Psoas muscle (tissue), 8 donors: Measurements from ENCODE around the gene ADPRH. TPM values are rescaled to one million over a fixed set of nuclear protein-coding genes. Genes with fewer than 3 reads are reported as not detected.

Experiments used
- ATAC-seq, 4 donors: fragments of 200-7000 bp; cut with Tn5 transposase; one replicate each; pipeline ENCODE4 v1.9.1; 2020; ENCODE audit warnings: moderate library complexity in 3 of 4, mild to moderate bottlenecking in 2 of 4
- DNase-seq, 2 donors: peaks; one replicate each; pipeline ENCODE4 v3.0.0-alpha.2; 2020
- H3K27ac ChIP-seq: fragments of 200-600 bp; one replicate; pipeline ENCODE4 v1.8.0; 2022
- H3K27me3 ChIP-seq, 3 donors: fragments of 200-600 bp in 1 of 3; one replicate each; pipeline versions ENCODE4 v1.6.1 to v1.8.0; 2013 to 2022; ENCODE audit warnings: low read length in 2 of 3, mild to moderate bottlenecking in 2 of 3, moderate library complexity in 1 of 3; ENCODE audit not compliant: insufficient read depth in 3 of 3
- H3K36me3 ChIP-seq, 2 donors: fragments of 200-600 bp in 1 of 2; one replicate each; pipeline versions ENCODE4 v1.6.1 to v1.8.0; 2013 to 2022; ENCODE audit warnings: low read depth in 1 of 2, mild to moderate bottlenecking in 1 of 2, moderate library complexity in 1 of 2; ENCODE audit not compliant: insufficient read depth in 1 of 2
- H3K4me1 ChIP-seq: fragments of 200-600 bp; one replicate; pipeline ENCODE4 v1.8.0; 2022
- H3K4me3 ChIP-seq: fragments of 200-600 bp; one replicate; pipeline ENCODE4 v1.8.0; 2022; ENCODE audit warnings: mild to moderate bottlenecking
- H3K9me3 ChIP-seq: fragments of 200-600 bp; one replicate; pipeline ENCODE4 v1.8.0; 2022
- CTCF ChIP-seq: fragments of 200-600 bp; IDR thresholded peaks from one replicate; pipeline ENCODE4 v1.8.0; 2022; ENCODE audit warnings: antibody characterized with exemption
- WGBS, 3 donors: extraction: QIAGEN DNeasy Blood & Tissue Kit; methylation state at CpG; one replicate each; pipeline versions ENCODE4 v1.1.6 to v1.1.7; 2013; 5-methylcytosine and 5-hydroxymethylcytosine counted together
- intact Hi-C, 2 donors: fragments of 100-400 bp; cut with DNase I; formaldehyde crosslinking; loops; one replicate each; pipeline versions ENCODE4 v1.11.0 to v1.14.2; 2022
- polyA plus RNA-seq, 3 donors: library from polyadenylated mRNA; stranded (reverse); fragments of 200-250 nt; gene quantifications; one replicate each; pipeline ENCODE4 v1.2.3, GENCODE V29; 2013
- total RNA-seq, 4 donors: library from RNA; stranded (reverse); fragmentation: NEBNext Ultra II Directional in 2 of 4; extraction: Animal tissue kit (Norgen Biotek cat#: 25700) in 2 of 4; gene quantifications; one replicate each; pipeline versions ENCODE4 v1.2.1 to v1.2.4, GENCODE V29; 2021 to 2023
- donor health status: healthy with polysubstance abuse.
- donor health status: DM: no; HTN: no; CAD: no; lungs with moderate emphysema.
- donor health status: Bipolar disorder and iron deficiency.
- donor health status: healthy.
- donor health status: DM: yes; HTN: yes; CAD: no.
- donor health status: DM: no; HTN: no; CAD: no.
- donor health status: DM: no; HTN: no; CAD: no.
- donor health status: DM: yes; HTN: yes; CAD: no.

Gene ADPRH
- total and polyA plus RNA-seq, 7 donors: 5.2 to 16.9 (median 14.7) TPM

DNA sequence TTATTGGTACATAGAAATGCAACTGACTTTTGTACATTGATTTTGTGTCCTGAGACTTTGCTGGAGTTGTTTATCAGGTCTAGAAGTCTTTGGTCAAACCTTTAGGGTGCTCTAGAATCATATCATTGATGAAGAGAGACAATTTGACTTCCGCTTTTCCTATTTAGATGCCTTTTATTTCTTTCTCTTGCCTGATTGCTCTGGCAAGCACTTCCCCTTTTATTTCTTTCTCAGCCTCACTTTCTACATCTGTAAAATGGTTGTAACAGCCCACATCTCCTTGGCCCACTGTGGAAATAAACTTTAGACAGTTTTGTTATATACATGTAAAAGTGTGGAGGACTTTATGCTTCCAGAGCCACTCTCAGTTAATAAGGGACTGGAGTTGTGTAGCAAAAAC is 32.4 kb downstream of the ADPRH start:
- Histone ChIP-seq H3K4me1 (no peaks in the 10 kb centered on the region), H3K36me3 (no peaks in the 10 kb centered on the region), H3K27me3 (no peaks in the 10 kb centered on the region), H3K4me3 (no peak overlapping the region), H3K27ac (no peak overlapping the region), H3K9me3 (no peaks in the 10 kb centered on the region)
- intact Hi-C loops: no loop called here
- 98 to 100% (median 100%) methylated on average over 1 of the region's 1 CpG for WGBS, 3 donors
- ATAC-seq: no peak
- TF ChIP-seq CTCF: no peak
- DNase-seq: no peak

DNA sequence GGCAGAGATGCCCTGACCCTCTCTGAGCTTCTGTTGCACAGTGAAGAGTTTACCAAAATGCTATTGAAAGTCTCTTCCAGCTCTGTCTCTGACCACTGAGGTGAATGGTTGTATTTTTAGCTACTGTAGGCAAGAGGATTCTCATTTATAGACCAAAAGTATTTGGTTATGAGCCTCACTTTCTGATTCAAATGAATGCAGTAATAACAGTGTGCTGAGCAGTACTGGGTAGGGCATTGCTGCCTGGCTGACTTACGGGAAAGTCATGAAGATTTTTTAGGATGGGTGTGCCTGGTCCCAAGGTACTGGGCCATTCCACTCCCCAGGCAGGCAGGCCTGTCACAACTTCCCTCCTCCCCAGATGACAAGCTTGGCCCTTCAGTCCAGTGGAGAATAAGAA is 33.9 kb downstream of the ADPRH start:
- Histone ChIP-seq H3K27me3 (no peaks in the 10 kb centered on the region), H3K36me3 (no peaks in the 10 kb centered on the region), H3K4me3 (no peak overlapping the region), H3K4me1 (no peaks in the 10 kb centered on the region), H3K27ac (no peak overlapping the region), H3K9me3 (no peaks in the 10 kb centered on the region)
- no peak for DNase-seq
- intact Hi-C loops: no loop called here
- 96 to 100% (median 100%) methylated on average over 1 of the region's 1 CpG for WGBS, 3 donors
- TF ChIP-seq CTCF: no peak
- no peak for ATAC-seq

- no peaks in the 10 kb centered on the region for H3K36me3 ChIP-seq
- no peaks in the 10 kb centered on the region for H3K27me3 ChIP-seq
- no peak for DNase-seq
- intact Hi-C loops: no loop called here
- no peak for ATAC-seq
- no peak for TF ChIP-seq CTCF
- H3K4me1 ChIP-seq: peaks cover 3% of the 10 kb centered on the region
- H3K9me3 ChIP-seq: no peaks in the 10 kb centered on the region
- WGBS, 3 donors: 92 to 94% (median 93%) methylated on average over 4 of the region's 4 CpGs
- no peak overlapping the region for H3K27ac ChIP-seq
- H3K4me3 ChIP-seq: no peak overlapping the region
Measured at GRCh38 chr3:119613872-119614271, 34.6 kb downstream of the ADPRH start.

GRCh38 chr3:119616056-119616455 is 36.8 kb downstream of the ADPRH start:
- Histone ChIP-seq H3K9me3 (no peaks in the 10 kb centered on the region), H3K4me1 (peaks cover 19% of the 10 kb centered on the region), H3K4me3 (no peak overlapping the region), H3K27ac (no peak overlapping the region), H3K36me3 (no peaks in the 10 kb centered on the region), H3K27me3 (no peaks in the 10 kb centered on the region)
- intact Hi-C loops: no loop called here
- no peak for DNase-seq
- 68 to 80% (median 76%) methylated on average over 4 of the region's 4 CpGs for WGBS, 3 donors
- ATAC-seq: peak in 1 of 4 donors; percentile 29
- no peak for TF ChIP-seq CTCF

GRCh38 chr3:119619094-119619493 is 39.8 kb downstream of the ADPRH start:
- Histone ChIP-seq H3K27me3 (no peaks in the 10 kb centered on the region), H3K27ac (peak overlapping the region; percentile 69), H3K4me1 (peaks cover 27% of the 10 kb centered on the region), H3K36me3 (no peaks in the 10 kb centered on the region), H3K4me3 (peak overlapping the region; percentile 37), H3K9me3 (no peaks in the 10 kb centered on the region)
- ATAC-seq (peak; percentile 23 to 63 (median 44)), DNase-seq (no peak)
- WGBS, 3 donors: 28 to 42% (median 34%) methylated on average over 7 of the region's 7 CpGs
- TF ChIP-seq CTCF: no peak
- intact Hi-C loops: no loop called here
